ENCODE data around the gene SLC47A2. TPM values are rescaled to one million over a fixed set of nuclear protein-coding genes. Genes with fewer than 3 reads are reported as not detected.

Gene SLC47A2
- total RNA-seq, 2 experiments from 2014 or later, result not detected

- POLR2A ChIA-PET, result no interaction called here
- Mint-ChIP-seq H3K9me3 (no peaks in the 10 kb centered on the region), H3K4me1 (no peaks in the 10 kb centered on the region), H3K36me3 (no peaks in the 10 kb centered on the region), H3K4me3 (no peak overlapping the region), H3K27me3 (peaks cover 17% of the 10 kb centered on the region), H3K27ac (no peak overlapping the region)
- DNase-seq, result no peak
- no peak for ATAC-seq (ENCODE audit: low read depth)
Measured at GRCh38 chr17:19630661-19631060, 85.7 kb downstream of the SLC47A2 start.

- H3K36me3 Mint-ChIP-seq, result no peaks in the 10 kb centered on the region
- no peaks in the 10 kb centered on the region for H3K4me1 Mint-ChIP-seq
- peaks cover 18% of the 10 kb centered on the region for H3K27me3 Mint-ChIP-seq
- ATAC-seq (ENCODE audit: low read depth), result no peak
- no peak for DNase-seq
- POLR2A ChIA-PET, result no interaction called here
- no peak overlapping the region for H3K4me3 Mint-ChIP-seq
- no peaks in the 10 kb centered on the region for H3K9me3 Mint-ChIP-seq
- H3K27ac Mint-ChIP-seq, result no peak overlapping the region
Measured at GRCh38 chr17:19630035-19630434, 86.3 kb downstream of the SLC47A2 start.

- no peak overlapping the region for H3K4me3 Mint-ChIP-seq
- DNase-seq, result no peak
- no peak overlapping the region for H3K27ac Mint-ChIP-seq
- no peaks in the 10 kb centered on the region for H3K36me3 Mint-ChIP-seq
- no peaks in the 10 kb centered on the region for H3K4me1 Mint-ChIP-seq
- ATAC-seq (ENCODE audit: low read depth), result no peak
- H3K27me3 Mint-ChIP-seq, result peaks cover 20% of the 10 kb centered on the region
- POLR2A ChIA-PET, result no interaction called here
- no peaks in the 10 kb centered on the region for H3K9me3 Mint-ChIP-seq
Measured at GRCh38 chr17:19629449-19629848, 86.9 kb downstream of the SLC47A2 start.

Other genes starting within 250 kb of the SLC47A2 start
- gene SLC47A1, start 182.7 kb downstream of the SLC47A2 start, total RNA-seq, result not detected
- gene ALDH3A2, start 67.8 kb downstream of the SLC47A2 start, total RNA-seq, result 10 to 100 TPM; 29.1 to 32.8 TPM
- not detected for gene ALDH3A1, start 31.7 kb upstream of the SLC47A2 start, total RNA-seq
- 1 to 10 TPM; 8.8 to 9.7 TPM for gene ULK2, start 151.4 kb upstream of the SLC47A2 start, total RNA-seq

All from activated naive CD8-positive, alpha-beta T cell treated with anti-CD3 and anti-CD28 coated beads, Interleukin-2, amount 10 ng/mL, durations not matched to agents 7 days and 5 days (primary cell).